Measurements from ENCODE around the gene MAML1.
A peak's percentile ranks its signal among the peaks of the same experiment; 100 is the strongest.

Gene MAML1

DNA sequence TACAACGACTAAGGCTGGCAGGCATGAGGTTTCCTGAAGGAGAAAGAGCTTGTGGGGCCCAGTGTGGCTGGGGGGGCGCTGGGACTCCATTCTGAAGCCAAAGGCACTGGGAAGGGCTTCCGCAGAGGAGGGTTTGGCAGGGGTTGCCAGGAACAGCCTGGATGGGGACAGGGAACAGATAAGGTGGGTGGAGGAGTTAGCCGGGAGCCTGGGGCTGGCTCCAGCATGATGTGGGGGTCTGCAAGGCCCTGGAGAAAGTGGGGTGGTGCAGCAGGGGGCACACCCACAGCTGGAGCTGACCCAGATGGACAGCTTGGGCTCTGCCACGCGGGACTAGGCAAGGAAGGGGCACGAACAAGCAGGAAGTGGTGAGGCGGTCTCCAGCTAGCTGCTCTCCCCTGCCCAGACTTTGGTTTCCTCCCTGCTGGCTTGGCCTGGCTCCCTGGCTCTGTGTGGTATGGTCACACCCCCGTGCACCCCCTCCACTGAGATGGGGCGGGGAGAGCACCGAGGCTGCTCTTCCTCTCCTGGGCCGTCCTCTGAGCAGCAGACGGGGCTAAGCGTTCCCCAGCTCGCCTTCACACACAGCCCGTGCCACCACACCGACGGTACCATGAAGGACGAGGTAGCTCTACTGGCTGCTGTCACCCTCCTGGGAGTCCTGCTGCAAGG lies 61.0 kb downstream of the MAML1 start, which contains the start of gene LTC4S:
Gene LTC4S (plus strand): TSS at position 519 of the 672 bp plus-strand sequence. CDS start 95 bp downstream, at position 614.
- DNase-seq = peak; percentile 57 to 75 (median 65)

DNA sequence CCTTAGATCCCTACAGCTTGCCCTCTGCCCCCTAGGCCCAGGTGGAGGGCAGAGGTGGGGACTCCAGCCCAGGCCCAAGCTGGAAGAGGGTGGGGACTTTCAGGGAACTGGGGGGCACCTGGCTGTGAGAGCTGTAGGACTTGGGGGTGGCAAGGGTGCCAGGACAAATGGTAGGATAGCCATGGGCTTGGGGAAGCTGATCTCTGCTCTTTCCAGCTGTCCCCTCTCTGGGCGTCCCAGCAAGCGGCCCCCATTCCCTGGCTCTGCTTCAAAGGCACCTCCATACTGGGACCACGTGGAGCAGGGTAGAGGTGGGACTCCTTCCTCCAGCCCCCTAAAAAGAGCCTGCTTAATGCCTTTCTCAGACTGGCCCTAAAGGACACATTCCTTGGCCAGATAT lies 61.5 kb downstream of the MAML1 start:
- no peak for DNase-seq

DNA sequence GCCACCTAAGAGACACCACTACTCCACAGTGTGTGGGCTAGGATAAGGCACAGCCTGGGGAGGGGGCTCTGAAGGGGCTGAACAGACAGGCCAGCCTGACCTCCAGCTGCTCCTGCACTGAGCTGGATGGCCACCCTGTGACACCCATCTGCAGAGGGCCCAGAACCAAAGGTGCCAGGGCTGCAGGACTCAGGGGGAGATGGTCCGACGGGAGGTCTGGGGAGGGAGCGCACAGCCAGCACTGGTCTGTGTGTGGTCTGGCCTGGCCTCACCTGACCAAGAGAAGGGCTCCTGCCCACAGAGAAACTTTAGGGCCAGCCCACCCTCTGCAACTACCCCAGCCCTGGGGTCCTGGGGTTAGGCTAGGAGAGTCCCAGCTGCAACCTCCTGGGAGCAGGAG lies 62.0 kb downstream of the MAML1 start:
- DNase-seq = no peak

DNA sequence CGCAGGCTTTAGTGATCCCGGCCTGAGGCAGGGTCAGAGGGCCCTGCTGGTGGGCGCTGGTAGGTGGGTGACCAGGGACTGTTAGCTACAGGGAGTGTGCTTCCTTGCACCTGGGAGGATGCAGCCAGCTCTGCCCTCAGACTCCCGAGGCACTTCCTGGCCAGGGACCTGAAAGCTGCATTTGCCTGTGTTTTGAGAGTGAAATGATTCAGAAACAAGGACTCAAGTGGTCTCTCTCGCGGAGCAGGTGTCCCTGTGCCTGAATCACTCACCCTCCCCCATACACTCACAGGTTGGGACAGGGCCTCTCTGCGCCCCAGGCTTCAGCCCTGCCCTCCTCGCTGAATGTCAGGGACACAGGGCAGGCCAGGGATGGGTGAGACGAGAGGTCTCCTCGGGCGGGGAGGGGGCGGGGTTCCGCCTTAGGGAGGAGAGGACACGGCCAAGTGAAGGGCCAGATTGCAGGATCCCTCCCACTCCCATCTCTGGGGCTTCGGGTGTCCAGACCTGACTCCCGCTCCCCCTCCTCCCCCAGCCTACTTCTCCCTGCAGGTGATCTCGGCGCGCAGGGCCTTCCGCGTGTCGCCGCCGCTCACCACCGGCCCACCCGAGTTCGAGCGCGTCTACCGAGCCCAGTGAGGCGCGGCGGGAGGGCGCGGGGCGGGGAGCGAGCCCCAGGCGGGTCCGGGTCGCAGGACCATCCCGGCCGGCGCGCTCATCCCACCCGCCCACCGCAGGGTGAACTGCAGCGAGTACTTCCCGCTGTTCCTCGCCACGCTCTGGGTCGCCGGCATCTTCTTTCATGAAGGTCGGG lies 62.6 kb downstream of the MAML1 start:
- no peak for DNase-seq

DNA sequence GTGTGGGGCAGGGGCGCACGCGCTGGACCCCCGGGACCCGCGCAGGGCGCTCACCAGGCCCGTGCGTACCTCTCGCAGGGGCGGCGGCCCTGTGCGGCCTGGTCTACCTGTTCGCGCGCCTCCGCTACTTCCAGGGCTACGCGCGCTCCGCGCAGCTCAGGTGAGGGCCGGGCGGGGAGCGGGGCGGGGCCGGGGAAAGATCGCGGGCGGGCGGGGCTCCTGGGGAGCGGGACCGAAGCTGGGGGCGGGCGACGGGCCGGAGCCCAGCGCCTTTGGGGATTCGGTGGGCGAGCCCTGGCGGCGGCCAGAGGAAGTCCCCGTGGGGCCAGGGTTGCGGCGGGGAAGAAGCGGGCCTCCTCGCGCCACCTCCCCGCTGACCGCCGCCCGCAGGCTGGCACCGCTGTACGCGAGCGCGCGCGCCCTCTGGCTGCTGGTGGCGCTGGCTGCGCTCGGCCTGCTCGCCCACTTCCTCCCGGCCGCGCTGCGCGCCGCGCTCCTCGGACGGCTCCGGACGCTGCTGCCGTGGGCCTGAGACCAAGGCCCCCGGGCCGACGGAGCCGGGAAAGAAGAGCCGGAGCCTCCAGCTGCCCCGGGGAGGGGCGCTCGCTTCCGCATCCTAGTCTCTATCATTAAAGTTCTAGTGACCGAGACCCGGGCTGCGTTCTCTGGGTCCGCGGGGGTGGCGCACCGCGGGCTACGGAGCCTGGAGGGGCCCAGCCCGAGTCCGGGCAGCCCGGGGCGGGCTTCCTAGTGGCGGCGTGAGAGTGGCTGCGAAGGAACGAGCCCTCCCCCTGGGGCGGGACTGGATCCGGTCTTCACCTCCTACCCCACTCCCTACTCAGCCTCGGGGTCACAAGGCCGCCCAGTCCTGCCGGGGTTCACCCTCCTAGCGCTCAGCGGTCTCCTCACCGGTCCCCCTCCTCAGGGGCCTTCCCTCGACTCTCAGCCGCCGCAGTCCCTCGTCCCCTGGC lies 63.5 kb downstream of the MAML1 start:
- peak; percentile 91 to 97 (median 94) for DNase-seq

DNA sequence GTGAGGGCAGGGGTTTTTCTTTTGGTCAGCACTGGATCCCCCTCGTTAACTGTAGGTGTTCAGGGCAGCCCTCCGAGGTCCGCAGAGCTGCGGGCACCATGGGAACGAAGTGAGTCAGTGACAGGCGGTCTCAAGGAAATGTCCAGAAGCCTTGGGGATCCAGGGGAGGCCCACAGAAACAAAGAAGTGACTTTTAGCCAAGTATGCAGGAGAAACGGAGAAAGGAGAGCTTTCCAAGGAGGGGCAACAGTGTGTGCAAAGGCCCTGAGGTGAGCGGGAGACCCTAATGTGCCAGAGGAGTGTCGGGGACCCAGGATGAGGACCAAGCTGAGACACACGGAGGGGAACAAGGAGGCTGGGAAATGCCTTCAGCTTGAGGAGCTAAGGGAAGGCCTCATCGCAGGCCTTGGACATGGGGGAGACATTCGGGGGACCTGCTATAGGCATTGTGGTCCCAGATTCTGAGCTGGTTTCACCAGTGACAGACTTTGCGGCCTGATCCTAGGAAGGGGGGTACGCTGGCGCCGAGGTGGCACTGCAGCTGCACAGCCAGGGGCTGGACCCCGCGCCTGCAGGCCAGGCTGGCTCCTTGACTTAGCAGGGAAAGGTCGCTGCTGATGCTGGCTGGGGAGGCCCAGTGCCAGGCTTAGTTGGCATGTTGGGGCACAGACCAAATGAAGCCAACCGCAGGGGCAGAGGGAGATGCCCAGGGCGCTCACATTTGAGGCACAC lies 64.4 kb downstream of the MAML1 start:
- DNase-seq = no peak

DNA sequence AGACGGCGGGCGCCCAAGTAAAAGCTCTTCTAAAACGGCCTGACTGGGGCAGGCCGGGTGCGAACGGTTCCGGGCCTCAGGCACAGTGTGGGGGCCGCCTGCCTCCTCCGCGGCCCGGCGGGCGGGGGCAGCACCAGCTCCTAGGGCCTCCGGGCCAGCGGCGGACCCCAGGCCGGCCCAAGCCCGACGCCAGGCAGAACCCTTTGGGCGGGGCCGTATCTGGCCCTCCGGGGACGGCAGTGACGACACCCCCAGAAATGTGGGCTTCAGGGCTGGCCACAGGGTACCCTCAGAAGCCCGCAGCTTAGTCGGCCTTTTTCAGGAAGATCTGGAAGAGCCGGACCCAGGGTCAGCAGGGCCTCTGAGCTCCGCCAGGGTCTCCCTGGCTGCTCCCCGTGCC lies 65.1 kb downstream of the MAML1 start:
- DNase-seq = no peak

DNA sequence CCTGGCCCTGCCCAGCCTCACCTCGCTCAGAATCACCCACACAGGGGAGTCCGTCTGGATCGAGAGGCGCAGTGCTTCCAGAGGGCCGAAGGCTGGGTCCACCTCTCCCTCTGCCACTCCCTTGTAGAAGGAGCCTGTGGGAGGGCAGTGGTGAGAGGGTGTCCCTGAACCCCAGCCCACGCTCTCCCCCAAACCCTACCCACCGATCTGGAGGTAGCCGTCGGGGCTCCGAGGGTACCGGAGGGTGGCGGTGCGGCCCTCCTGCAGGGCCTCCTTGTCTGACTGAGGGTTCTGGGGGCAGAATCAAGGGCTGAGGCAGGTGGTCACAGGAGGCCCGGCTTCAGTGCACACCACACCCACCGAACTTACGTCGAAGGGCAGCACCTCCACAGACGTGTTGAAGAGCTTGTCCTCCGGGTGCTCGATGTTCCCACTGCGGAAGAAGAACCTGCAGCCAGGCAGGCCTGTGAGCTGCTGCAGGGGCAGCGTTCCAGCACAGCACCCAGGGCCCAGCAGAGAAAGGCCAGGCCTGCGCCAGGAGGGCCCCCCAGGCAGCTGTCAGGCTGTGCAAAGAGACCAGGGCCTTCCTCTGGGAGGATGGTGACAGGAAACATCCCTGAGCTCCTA lies 65.6 kb downstream of the MAML1 start:
- DNase-seq = no peak

DNA sequence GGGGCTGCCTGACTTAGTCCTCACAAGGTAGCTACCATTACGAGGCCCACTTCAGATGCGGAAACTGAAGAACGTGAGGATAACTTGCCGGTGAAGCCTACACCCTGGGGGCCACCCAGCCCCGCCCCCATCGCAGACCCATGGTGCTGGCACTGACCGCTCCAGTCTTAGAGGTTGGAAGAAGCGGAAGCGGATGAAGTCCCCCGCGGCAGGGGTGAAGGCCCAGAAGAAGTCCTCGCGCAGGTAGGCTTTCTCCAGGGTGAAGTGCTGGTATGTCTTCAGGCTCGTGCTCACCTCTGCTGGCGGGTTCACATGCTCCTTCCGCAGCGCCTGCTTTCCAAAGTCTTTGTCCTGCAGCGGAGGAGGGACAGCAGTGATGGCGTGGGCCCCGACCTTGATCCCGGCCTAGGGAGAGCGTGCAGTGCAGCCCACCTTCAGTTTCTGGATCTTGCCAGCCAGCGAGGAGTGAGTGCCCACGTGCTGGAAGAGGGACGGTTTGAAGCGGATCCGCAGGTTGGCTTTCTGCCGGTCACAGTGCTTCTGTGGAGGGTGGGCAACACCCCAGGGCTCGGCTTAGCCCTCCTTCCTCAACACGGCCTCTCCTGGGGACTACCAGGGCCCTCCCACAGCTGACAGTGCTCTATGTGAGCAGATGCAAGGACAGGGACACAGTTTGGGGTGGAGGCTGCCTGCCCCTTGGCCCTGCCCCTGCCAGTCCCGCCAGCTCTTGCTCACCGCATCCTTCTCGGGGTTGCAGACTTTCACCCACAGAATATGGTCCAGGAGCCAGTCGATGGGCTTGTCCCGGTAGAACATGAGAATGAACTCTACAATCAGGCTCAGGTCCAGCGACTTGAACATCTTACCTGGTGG lies 66.4 kb downstream of the MAML1 start:
- no peak for DNase-seq

DNA sequence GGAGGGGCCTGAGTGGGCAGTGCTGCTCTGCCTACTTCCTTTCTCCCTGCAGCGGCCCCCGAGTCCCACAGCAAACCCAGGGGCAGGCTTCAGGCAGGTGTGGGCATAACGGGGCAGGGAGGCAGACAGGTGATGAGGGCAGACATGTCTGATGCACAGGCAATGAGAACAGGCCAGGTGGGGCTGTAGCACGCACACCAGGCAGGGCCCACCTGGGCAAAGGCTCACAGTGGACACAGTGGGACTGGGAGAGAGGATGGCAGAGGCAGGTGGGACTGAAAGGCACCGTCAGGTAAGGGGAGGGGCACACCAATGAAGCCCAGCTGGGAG lies 67.0 kb downstream of the MAML1 start:
- DNase-seq = no peak

DNA sequence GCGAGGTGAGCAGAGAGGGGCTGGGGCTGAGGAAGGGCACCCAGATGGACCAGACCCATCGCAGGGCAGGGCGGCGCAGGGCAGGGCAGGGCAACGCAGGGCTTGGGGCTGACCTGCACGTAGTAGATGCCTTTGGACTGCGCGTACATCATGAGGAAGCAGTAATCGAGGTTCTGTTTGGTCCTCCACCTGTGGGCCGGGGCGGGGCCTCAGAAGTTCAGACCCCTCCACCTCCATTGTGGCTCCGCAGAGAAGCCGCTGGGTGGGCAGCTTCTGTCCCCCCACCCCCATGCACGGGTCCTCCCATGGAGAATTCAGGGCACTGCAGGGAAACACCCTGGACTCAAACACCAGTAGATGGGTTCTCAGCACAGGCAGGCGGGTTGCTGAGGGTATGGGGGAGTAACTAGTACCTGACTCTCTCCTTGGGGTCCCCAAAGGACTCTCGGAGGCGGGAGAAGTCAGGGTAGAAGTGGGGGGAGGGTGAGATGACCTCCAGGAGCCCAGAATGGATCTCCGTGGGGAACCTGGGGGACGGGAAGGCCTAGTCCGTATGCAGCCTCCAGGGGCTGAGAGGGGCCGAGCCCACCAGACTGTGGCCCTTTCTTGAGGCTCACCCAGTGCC lies 67.6 kb downstream of the MAML1 start:
- no peak for DNase-seq

DNA sequence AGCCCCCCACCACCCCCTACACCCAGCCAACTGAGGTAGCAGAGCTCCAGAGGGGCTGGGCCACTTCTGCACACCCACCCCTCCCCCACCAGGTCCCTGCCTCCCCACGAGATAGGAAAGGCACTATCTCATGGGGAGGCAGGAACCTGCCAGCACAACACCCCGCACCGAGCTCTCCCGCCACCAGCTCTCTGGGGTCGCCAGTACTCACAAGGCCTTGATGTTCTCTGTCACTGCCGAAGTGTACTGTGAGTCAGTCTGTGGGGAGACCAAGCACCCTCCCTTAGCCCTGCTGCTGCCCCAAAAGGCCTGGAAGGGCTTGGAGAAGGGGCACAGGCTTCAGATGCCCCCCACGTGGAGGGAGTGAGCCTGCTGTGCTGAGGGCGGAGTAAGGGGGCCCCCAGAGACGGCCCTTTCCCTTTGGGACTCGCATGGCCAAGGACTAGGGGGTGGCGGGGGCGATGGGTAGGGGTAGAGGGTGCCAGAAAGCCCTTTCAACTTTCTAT lies 68.1 kb downstream of the MAML1 start:
- DNase-seq = no peak

DNA sequence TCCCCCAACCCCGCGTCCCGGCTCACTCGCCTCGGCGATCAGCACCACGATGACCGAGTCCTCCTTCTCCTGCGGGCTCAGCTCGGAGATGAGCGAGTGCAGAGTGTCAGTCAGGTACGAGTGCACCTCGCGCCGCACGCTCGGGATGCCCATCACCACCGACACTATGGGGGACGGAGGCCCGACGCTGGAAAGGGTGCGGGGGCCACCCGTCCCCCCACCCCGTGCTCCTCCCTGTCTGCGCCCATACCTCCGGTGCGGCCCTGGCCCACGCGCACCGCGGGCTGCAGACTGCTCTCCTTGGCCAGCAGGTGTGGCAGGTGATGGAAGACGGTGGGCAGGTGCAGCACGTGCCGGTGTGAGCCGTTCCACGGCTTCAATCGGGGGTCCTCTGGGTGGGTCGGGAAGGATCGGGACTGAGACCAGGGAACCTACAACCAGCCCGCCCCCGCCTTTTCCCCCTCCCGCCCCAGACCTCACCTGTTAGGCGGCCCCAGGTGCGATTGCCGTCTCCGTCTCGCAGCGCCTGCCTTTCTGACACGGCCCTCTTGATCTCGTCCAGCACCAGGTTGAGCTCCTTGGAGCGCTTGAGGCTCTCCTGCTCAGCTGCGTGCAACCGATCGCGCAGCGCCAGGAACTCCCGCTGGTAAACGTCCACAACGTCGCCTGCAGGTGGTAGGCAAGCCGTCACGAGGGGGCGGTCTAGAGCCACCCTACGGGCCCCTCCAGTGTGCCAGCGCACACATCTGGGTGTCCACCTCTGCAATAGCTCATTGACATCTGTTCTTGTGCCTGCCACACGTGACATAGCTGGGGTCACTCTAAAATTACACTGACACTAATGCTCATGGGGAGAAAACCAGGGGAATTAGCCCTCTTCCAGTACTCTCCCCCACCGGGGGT lies 68.9 kb downstream of the MAML1 start:
- DNase-seq = peak; percentile 85 to 92 (median 86)

DNA sequence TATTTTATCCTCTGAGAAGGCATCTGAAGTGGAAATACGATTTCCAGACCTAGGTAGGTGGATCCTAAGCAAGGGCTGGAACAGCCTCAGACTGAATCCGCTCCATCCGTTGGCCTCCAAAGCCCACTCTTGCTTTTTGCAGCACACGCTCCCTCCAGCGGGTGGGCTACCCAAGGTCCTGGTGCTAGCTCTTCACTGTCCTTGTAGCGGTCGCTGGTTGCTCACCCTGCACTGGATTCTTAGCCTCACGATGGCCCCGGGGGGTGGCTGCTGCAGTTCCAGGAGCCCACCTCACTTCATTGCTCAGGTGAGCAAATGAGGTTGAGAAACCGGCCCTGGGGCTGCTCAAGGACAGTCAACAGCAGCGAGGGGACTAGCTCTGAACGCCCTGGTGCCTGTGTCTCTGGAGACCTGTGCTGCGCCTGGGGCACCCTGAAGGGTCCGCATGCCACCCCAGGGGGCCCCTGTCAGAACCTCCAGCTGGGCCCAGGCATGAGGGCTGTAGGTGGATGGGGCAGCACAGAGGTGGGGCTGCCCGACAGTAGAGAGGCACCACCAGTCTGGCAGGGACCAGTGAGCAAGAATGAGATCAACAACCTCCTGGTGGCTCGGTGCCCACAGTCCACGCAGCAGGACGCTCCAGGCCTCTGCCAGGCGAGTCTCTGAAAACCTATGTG lies 69.7 kb downstream of the MAML1 start:
- no peak for DNase-seq

DNA sequence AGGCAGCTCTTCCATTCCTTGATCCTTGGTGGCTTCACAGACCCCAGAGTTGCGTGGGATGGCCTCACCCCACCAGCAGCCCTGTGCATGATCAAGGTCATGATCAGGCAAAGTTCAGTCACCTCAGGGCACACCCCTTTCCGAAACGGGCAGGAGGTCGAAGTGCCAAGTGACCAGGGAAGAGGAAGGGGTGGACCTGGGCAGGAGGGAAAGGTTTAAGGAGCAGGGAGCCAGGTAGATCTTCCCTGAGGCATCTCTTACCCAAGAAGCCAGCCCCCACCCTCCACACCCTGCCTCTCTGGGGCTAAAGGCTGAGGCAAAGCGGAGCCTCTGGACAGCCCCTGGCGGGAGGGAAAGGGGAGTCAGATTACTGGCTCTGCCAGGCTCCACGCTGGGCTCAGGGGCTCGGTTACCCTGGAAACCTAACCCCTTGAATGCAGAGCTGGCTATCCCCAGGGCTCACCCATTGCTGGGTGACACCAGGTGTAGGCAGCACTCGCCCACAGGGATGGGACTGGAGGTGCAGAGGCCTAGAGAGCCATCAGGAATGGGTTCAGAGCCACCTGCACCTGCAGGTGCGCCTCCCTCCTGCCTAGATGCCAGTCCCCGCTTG lies 70.4 kb downstream of the MAML1 start:
- no peak for DNase-seq

DNA sequence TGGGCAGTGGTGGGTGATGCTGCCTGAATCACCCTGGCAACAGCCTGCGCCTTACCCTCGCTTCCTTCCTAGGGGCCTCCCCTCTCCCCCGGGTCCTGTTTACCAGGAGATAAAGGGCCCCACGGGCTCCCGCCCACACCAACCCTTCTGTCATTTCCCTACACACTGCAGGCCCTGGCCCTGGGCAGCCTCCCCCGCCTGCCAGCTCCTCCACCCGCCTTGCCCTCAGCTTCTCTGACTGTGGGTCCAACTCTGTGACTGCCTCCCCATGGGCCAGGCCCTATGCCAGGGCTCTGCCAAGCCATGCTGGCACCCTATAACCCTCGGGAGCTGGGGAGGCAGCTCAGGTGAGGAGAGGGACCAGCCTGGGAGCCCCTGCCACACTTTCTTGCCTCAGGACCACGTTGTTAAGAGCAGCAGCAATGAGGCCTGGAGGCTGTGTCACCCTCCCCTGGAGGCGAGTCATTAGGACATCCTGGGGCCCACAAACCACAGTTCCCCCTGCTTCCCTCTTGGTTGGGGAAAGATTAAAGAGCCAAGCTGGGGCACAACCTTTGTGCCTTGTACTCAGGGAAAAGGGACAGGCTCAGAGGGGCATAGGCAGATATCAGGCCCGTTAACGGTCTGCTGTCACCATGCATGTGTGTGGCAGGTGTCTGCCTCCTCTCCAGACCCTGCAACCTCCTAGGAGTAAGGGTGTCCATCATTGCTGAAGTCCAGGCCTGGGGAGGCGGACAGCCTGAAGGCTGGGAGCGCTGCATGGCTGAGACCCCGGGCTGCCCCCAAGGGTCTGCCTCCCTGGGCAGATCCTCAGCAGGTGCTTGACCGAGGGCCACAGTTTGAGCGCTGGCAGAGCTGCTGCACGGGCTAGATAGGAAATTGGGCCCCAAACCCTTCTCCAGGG lies 71.3 kb downstream of the MAML1 start:
- peak; percentile 77 to 85 (median 78) for DNase-seq

DNA sequence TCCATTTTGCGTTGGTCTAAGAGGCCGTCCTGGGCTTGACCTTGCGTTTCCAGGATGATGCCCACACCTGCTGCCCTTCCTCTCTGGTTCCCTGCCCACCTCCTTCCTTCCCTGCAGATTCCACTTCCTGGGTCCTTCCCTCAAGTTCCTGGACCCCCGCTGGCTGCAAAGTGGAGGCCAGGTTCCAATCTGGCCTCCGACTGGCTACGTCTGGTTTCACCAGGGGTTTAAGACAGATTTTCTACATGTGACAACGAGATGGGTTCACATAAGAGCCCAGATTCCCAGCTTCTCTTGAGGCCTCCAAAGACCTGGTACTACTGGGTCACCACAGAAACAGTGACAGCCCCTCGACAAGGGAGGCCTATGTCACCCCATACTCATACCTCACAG lies 71.9 kb downstream of the MAML1 start:
- no peak for DNase-seq

Measured in suppressor macrophage treated with lipopolysaccharide for 1 hour (primary cell).